T-helper 9 cell (primary cell): ENCODE measurements around the gene SMIM41.
A peak's percentile ranks its signal among the peaks of the same experiment; 100 is the strongest.
"Not testable (repeated sequence)": the region's sequence is repeated elsewhere in the genome, so short reads cannot be mapped to it uniquely, and the experiment has no call there.

Experiments used
- DNase-seq: peaks from one replicate; pipeline ENCODE4 v3.0.0-alpha.2; 2020

SMIM41 gene

GRCh38 chr12:52085682-52086180 is 6.2 kb downstream of the SMIM41 start:
- no peak for DNase-seq

- DNase-seq: no peak
Observed at GRCh38 chr12:52086366-52086765, 6.9 kb downstream of the SMIM41 start.

- no peak for DNase-seq
Observed at GRCh38 chr12:52086944-52087835, 7.7 kb downstream of the SMIM41 start.

GRCh38 chr12:52087961-52088820 is 8.7 kb downstream of the SMIM41 start:
- no peak for DNase-seq

GRCh38 chr12:52089491-52089890 is 10.0 kb downstream of the SMIM41 start:
- no peak for DNase-seq

- DNase-seq: no peak
Observed at GRCh38 chr12:52090291-52090690, 10.8 kb downstream of the SMIM41 start.

GRCh38 chr12:52091061-52091460 is 11.6 kb downstream of the SMIM41 start:
- DNase-seq: no peak

GRCh38 chr12:52091869-52092268 is 12.4 kb downstream of the SMIM41 start:
- no peak for DNase-seq

GRCh38 chr12:52093346-52093745 is 13.8 kb downstream of the SMIM41 start:
- no peak for DNase-seq

GRCh38 chr12:52096332-52097044 is 17.0 kb downstream of the SMIM41 start:
- DNase-seq: no peak

GRCh38 chr12:52097045-52097666 is 17.7 kb downstream of the SMIM41 start:
- DNase-seq: no peak

- not testable (repeated sequence) for DNase-seq
Observed at GRCh38 chr12:52104431-52105089, 25.1 kb downstream of the SMIM41 start.

- DNase-seq: peak; percentile 46
Observed at GRCh38 chr12:52116222-52117125, 37.0 kb downstream of the SMIM41 start.

GRCh38 chr12:52117806-52118475 is 38.4 kb downstream of the SMIM41 start:
- DNase-seq: not testable (repeated sequence)

- DNase-seq: peak; percentile 21
Observed at GRCh38 chr12:52119398-52120254, 40.1 kb downstream of the SMIM41 start.

GRCh38 chr12:52120951-52121823 is 41.7 kb downstream of the SMIM41 start:
- DNase-seq: no peak

GRCh38 chr12:52121824-52122539 is 42.5 kb downstream of the SMIM41 start:
- peak; percentile 62 for DNase-seq
